NCI-H1694 (cell line): ENCODE data around the gene VPS13D.
"Not testable (repeated sequence)": the region's sequence is repeated elsewhere in the genome, so short reads cannot be mapped to it uniquely, and the experiment has no call there.

ENCODE experiments used
- DNase-seq: peaks from one replicate; lab custom pipeline; 2025; lab: John Stamatoyannopoulos, UW

Gene VPS13D

DNA sequence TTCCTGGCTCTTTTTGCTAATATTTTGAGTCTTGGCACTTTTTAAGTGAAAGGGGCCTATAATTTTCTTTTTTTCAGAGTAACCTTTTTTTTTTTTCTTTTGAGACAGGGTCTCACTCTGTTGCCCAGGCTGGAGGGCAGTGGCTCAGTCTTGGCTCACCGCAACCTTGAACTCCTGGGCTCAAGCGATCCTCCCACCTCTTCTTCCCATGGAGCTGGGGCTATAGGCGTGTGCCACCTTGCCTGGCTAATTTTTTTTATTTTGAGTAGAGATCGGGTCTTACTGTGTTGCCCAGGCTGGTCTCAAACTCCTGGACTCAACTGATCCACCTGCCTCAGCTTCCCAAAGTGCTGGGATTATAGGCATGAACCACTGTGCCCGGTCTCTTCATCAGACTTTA lies 285.4 kb downstream of the VPS13D start:
- no peak for DNase-seq

DNA sequence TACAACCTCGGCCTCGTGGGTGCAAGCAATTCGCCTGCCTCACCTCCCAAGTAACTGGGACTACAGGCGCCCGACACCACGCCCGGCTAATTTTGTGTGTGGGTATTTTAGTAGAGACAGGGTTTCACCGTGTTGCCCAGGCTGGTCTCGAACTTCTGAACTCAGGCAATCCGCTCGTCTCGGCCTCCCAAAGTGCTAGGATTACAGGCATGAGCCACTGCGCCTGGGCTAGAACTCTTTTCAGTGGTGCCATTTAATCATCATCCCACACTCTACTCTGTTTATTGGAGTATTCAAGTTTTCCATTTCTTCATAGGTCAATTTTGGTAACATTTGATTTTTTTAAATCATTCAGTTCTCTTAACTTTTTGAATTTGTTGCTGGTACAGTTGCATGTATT lies 286.9 kb downstream of the VPS13D start:
- DNase-seq = no peak

DNA sequence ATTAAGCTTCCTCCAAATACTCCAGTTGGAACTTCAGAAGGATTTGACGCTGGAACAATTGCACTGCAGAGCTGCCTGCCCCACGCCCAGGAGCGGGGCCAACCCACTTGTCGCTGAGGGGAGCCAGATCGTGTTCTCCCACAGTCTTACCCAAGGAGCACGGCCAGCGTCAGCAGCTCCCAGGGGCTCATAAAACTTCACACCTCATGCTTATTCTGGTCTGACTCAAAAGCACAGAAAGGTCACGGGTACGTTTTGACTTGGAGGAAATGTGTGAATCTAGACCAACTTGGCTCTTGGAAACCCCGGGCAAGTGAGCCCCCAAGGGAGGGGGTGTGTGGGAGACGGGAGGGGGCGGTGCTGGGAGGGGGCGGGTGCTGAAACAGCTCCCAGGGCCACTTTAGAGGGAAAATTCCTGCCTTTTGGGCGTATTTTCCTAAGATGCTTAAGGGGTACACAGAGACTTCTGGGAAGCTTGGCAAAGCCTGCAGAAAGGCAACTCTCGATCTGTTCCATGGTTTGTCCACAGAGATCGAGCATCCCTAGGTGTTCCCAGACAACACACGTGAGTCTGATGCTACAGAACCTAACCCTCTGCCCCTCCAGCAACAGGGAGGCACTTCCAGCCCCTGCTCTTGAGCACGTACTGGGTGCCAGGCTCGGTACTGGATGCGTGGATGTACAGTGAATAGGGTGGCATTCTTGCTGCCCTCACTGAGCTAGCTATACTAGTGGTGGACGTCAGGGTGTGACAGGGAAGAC lies 289.3 kb downstream of the VPS13D start:
- DNase-seq = no peak

DNA sequence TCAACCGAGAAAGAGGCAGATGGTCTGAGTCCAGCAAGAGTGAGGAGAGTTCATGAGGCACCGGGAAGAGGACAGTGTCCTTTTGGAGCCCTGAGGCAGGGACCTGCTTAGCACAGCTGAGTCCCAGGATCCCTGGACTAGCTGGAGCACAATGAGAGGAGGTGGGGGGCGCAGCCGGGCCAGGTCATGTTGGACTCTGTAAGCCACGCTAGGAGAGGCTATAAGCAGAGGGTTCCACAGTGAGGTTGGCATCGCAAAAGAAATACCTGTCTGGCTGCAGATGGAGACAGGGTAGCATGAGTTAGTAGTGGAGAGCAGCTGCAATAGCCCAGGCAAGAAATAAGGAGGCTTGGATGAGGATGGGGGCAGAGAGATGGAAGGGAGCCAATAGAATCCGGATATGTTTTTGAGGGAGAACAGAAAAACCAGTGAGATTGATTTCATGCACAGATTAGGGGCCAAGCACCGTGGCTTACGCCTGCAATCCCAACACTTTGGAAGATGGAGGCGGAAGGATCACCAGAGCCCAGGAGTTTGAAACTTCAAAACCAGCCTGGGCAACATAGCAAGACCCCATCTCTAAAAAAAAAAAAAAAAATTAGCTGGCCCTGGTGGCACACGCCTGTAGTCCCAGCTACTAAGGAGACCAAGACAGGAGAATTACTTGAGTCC lies 290.0 kb downstream of the VPS13D start:
- no peak for DNase-seq

DNA sequence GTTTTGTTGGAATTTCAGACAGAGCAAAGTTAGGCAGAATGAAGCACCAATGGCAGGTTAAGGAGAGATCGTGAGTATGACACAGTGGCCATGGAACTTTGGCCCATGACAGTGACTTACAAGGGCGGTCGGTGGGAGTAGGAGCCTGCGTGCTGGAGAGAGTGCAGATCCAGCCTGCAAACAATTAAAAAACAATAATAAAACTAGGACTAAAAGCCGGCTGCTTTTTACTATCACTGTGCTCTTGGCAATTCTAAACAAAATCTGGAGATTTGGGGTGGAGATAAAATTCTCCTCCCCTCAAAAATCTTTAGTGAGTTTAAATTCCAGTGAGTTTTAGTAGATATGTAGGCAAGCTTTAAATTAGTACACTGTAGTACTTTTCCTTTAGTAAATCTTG lies 291.3 kb downstream of the VPS13D start:
- DNase-seq = no peak

DNA sequence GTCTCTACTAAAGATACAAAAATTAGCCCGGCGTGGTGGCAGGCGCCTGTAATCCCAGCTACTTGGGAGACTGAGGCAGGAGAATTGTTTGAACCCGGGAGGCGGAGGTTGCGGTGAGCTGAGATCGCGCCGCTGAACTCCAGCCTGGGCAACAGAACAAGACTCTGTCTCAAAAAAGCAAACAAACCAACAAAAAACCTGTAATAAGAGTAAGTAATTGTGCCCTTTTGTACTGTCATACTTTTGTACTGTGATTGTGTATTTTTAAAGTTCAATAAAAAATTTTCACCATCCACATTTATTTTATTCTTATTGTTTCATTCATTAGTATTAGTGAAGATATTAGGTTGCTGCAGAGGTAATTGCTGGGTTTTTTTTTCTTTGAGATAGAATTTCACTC lies 292.9 kb downstream of the VPS13D start:
- DNase-seq = not testable (repeated sequence)

DNA sequence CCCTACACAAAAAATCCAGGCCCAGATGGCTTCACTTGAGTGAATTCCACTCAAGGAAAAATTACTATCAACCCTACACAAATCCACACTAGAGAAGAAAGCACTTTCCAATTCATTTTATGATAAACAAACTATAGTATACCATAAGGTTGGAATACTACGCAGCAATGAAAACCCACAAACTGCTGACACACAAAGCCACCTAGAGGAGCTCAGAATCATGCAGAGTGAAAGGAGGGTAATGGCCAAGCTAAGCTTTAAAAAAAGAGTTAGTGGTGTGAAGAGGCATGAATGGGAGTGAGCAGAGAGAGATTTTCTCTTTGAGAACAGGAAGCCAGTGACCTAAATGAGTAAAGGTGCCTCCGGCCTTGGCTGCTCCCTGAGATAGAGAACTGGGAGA lies 294.4 kb downstream of the VPS13D start:
- no peak for DNase-seq

DNA sequence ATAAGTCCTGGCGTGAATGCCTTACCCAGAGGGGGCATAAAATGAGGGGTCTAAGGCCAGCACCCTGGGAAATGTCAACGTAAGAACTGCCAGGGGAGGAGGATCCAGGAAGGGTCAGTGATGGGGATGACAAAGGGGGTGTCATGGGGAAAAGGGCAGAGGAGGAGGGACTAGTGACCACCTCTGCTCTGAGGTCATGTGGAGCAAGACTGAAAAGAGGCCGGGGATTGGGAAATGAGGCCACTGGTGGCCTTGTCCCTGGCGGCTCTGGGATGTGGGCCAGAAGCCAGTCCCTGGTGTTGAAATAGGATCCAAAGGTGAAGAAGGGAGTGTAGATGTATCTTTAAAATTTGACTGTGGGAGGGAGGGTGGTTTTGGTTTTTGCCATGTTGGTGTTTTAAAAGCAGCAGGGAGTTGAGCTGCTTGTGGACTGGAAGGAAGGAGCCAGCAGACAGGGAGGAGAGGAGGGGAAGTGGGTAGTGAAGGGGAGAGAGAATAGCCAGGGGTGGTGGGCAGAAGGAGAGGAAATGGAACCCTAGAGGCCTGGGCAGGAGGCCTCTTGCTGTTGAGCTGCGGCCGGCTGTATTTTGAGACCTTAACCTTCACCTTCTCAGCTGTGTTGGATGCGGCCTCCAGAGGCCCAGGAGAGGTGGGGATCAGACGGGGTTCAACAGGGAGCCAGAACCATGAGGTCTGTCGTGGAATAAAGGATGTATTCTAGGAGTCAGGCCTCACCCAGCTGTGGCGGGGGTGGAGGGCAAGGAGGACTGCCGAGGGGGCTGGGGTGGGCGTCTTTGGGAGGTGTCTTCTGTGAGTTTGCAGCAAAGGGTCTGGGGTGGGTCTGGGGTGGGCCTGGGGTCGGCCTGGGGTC lies 295.7 kb downstream of the VPS13D start:
- DNase-seq = no peak

DNA sequence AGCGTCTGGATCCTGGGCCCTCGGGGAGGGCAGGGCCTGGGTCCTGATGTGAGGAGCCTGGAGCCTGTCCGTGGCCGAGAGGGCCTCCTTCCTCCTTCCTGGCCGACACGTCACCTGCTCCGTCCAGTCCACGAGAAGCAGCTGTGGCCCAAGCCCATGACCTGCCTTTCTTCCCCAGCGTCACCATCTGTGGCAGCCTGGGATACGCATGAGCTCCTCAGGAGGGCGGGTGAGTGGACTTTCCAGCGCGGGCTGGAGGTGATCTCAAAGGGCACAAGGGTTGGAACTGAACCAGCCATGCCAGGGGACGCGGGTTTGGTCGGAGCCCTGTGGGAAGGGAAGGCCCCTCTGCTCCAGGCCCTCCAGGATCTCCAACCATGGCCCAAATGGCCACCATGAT lies 297.7 kb downstream of the VPS13D start:
- no peak for DNase-seq

DNA sequence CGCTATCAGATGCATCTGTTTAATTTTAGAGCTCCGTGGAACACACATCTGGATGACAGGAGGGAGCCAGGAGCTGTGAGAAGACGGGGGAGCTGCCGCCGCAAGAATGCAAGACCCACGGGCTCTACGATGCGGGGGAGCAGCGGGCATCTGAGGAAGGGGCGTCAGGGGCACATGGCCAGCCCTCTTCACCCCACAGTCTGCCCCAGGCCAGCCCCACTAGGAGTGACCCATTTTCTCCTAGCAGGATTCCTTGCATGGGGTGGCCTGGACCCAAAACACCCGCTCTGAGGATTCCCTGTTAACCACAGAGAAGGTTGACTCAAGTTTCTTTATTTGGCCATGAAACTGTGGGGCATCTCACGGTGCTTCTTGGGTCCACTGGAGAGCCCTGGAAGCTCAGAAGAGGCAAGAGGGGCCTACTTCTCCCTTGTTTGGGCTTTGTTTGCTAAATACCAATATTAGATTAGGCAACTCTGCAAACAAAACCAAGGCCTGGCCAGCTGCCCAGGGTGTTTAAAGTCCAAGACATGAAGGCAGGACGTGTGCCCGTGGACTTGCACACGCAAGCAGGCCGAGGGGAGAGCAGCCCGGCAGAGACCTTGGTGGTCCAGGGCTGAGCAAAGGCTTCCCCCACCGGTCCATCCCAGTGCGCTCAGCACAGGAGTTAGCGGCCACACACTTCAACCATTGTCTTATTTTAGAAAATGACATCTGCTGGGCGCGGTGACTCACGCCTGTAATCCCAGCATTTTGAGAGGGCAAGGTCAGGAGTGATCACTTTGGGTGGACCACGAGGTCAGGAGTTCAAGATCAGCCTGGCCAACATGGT lies 298.4 kb downstream of the VPS13D start:
- no peak for DNase-seq

DNA sequence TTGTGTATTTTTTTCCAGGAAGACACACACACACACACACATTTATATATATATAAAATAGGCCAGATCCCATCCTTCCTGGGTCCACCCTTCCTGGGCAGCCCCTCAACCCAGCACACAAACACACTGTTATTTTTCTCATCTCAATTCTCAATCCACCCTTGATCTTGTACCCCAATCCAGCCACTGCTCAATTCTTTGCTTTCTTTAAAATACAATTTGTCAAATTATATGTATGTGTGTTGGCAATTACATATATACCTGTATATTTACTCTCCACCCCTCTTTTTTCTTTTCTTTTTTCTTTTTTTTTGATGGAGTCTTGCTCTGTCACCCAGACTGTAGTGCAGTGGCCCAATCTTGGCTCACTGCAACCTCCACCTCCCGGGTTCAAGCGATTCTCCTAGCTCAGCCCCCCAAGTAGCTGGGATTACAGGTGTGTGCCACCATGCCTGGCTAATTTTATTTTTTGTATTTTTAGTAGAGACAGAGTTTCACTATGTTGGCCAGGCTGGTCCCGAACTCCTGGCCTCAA lies 299.9 kb downstream of the VPS13D start:
- DNase-seq = no peak

DNA sequence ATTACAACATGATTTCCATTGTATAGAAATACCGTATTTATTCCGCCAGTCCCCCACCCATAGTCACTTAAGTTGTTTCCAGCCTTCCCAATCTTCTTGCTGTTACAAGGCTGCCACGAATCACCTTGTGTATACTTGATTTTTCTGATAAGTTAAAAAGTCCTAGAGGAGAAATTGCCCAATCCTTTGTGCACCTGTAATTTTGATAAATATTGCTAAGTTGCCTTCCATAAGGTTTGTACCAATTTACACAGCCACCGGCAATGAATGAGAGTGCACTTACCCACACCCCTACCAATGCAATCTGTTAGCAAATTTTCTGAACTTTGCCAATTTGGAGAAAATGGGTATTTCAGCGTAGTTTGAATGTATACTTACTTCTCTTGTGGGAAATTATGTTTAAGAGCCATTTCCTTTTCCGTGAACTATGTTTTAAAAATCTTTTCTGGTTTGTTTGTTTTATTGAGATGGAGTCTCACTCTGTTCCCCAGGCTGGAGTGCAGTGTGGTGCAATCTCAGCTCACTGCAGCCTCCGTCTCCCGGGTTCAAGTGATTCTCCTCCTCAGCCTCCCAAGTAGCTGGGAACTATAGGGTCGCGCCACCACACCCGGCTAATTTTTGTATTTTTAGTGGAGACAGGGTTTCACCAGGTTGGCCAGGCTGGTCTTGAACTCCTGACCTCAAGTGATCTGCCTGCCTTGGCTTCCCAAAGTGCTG lies 300.8 kb downstream of the VPS13D start:
- DNase-seq = no peak

DNA sequence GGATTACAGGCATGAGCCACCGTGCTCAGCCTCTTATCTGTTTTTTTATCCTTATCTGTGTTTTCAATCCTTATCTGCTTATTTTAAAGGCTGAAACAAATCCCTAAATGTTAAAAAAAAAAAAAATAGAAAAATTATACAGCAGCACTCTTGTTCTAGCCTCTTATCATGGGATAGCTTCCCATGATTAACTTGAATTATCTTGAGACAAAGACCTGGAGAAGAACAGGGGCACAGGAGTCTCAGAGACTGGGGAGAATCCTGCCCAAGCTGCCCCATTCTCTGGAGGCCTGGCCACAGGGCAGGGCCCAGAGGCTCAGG lies 301.3 kb downstream of the VPS13D start:
- DNase-seq = no peak

DNA sequence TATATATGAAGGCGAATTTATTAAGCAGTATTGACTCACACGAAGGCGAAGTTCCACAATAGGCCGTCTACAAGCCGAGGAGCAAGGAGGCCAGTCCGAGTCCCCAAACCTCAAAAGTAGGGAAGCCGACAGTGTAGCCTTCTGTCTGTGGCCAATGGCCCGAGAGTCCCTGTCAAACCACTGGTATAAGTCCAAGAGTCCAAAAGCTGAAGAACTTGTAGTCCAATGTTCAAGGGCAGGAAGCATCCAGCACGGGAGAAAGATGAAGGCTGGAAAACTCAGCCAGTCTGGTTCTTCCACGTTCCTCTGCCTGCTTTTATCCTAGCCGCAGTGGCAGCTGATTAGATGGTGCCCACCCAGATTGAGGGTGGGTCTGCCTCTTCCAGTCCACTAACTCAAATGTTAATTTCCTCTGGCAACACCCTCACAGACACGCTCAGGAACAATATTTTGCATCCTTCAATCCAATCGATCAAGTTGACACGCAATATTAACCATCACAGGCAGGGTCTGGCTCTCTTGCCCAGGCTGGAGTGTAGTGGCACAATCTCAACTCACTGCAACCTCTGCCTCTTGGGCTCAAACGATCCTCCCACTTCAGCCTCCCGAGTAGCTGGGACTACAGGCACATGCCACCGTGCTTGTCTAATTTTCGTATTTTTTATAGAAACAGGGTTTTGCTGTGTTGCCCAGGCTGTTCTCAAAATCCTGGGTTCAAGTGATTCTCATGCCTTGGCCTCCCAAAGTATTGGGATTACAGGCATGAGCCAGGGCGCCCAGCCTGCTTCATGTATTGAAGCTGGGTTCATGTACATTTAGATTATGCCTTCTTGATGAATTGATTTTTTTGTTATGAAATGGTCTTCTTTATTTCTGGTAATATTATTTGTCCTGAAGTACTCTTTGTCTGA lies 302.8 kb downstream of the VPS13D start:
- DNase-seq = no peak

DNA sequence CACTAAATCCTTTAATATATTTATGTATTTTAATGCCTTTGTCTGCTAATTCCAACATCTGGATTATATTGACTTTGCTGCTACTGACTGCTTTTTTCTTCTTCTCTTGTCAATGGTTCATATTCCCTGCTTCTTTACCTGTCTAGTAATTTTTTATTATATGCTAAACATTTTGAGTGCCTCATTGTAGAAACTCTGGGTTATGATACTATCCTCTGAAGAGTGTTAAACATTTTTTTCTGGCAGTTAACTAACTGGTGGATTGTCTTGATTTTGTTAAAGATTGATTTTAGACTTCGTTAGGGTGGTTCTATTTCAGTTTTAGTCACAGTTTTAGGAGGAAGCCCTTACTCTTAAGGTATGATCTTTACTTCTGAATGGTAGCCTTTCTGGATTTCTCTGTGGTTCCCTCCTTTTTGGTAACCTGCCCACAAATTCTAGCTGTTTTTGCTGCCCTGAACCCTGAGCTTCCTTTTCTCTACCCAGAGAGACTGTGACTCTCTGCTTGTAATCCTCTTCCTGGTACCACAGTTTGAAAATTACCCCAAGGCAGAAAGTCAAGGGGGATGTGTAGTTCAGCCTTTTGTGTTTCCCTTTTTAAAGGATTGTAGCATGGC lies 306.3 kb downstream of the VPS13D start:
- no peak for DNase-seq

DNA sequence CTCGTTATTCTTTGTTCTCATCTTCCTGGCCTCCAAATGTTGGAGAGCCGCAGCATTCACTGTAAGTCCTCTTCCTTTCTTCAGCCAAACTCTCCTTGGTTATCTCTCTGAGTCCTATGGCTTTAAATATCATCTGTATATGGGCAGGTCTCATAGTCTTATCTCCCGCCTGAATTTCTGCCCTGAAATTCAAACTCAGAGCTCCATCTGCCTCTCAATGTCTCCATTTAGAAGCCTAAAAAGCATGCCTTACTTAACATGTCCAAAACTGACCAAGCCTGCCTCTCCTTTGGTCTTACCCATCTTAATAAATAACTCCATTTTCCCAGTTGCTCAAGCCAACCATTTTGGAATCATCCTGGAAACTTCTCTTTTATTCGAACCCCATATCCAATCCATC lies 307.5 kb downstream of the VPS13D start:
- DNase-seq = no peak

DNA sequence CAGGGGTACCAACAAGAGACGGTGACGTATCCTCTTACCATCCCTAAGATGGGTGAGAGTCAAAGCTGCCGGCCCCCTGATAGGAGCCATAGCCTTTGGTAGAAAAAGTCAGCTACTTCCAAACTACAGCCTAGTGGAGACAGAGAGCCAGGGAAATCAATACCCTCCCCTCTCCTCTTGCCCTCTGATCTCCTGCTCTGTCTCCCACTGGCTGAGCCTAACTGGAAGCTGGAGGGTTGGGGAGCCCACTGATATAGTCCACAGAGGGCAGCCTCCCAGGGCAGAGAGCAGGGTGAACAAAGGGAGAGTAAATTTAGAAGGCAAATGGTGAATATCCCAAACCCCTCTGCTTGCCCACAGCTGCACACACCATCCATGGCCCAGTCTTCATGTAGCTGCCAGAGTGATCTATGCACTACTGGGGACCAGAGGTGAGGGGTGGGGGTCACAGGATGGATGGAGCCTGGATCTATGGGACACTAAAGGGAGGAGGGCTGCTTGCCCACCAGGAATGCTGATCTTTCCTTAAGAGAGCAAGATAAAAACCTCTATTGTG lies 308.2 kb downstream of the VPS13D start:
- DNase-seq = no peak

DNA sequence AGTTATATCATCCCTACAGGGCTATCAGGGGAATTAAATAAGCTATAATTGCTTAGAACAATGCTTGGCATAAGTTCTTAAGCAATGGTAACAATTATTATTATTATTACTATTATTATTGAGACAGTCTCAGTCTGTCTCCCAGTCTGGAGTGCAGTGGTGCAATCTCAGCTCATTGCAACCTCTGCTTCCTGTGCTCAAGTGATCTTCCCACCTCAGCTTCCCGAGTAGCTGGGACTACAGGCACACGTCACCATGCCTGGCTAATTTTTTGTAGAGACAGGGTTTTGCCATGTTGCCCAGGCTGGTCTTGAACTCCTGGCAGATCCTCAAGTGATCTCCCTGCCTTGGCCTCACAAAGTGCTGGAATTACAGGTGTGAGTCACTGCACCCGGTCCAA lies 308.7 kb downstream of the VPS13D start:
- DNase-seq = not testable (repeated sequence)

DNA sequence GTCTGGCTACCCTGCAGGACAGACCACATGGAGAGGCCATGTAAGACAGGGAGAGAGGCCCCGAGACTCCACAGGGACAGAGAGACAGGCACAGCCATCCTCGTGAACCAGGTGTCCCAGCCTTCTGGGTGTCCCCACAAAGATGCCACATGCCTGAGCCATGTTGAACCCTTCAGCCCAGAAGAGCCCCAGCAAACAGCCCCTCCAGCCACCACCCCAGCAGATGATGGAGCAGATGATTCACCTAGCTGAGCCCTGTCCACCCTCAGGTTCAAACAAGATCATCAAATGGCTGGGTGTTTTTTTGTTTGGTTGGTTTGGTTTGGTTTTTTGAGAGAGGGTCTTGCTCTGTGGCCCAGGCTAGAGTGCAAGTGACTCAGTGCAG lies 309.5 kb downstream of the VPS13D start:
- no peak for DNase-seq
